ENCODE results near the gene CDH4.

The CDH4 gene

DNA sequence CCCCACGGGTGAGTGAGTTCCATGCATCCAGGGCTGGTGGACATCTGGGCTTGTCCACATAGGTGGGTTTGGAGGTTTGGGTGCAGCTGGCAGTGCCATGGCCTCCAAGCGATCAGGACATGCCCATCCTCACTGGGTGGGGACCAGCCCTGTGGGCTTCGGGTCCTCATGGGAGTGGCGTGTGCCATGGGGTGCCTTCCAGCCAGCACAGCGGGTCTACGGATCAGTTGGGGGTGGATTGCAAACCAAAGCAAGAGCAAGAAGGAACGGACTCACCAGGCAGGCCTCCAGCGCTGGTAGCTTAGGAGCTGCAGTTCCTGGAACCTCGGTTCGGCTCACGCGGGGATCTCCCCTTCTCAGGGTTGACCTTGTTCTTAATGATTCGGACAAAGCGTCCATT lies 449.3 kb downstream of the CDH4 start:
- FAIRE-seq: no peak

DNA sequence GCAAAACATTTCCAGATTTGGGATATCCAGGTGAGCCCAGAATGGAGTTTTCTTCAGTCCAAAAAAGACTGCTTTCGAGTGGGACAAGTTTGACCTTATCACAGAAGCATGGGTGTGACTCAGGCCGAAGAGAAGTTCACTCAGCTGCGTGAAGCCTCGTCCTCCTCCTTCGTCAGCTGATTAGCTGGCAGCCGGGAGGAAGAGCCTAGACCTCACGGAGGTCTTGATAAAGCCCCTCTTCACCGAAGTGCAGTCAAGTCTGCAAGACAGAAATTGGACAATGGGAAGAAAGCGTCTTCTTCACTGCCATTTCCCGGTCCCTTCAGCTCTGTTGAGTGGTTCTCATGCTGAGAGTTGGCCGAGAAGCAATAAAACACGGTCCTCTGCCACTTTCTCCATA lies 449.7 kb downstream of the CDH4 start:
- FAIRE-seq: no peak

DNA sequence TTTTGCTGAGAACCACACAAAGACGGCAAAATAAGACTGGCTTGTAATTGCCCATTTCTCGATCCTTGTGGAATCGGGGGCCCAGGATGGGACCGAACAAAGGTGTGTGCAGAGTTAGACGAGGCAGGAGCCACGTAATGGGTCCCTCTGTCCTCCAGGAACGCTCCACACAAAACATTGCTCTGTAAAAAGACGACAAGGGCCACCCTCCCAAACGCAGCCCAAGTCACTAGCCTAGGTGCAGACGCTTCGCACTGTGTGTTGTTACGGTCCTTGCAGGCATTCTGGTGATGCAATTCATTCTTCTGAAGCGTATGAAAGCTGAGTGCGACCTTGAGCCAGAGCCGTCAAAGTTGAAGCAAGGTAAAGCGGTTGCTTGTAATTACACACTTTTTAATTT lies 450.2 kb downstream of the CDH4 start:
- FAIRE-seq: no peak

DNA sequence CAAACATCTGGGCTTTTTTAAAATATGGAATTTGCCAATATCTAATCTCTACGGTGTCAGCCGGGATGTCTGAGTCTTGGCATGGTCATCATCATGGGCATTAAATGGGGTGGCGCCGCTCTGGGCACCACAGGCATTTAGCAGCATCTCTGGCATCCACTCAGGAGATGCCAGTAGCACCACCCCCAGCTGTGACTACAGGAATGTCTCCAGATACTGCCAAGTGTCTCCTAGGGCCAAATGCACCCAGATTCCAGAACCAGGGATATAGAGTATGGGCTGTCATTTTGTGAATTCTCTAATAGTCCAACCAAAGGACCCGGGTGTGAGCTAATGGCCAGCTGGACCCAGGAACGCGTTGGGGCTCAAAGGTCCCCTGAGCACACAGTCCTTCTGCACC lies 452.6 kb downstream of the CDH4 start:
- FAIRE-seq: no peak

DNA sequence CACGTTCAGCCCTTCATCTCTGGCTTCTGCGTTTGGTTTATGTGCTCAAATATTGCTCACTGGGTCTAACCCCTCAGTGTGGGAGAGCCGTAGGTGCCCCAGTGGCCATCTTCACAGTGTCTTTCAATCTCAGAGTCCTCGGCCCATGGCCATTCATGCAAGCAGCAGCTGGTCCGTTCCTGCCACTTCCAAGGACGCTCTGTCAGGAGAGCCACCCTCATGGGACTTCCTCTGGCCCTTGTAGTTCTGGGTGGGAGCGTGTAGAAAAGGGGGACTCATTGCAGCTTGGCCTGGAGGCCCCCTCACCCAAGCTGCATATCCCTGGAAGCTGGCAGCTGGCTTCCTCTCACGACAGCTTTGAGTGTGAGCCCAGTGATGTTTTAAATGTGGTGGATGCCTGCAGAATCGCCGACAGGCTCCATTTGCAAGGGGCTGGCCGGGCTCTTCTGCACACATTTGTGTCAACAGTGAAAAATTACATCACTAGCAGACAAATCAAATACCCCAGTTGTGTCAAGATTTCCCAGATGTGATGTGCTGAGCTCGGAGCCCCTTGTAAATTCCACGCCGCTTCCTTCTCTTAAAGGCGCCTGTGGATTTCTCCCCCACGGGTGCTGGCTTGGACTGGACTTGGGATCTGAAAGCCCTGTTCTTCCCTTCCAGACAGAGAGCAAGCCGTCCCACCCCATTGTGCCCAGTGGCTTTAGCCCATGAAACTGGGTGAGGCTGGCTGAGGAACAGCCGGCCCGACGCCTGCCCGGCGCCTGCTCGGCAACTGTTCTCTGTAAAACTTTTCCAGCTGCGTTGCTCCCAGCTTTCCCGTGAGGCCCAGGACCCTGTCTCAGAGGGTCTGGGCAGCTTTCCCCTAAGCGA lies 453.6 kb downstream of the CDH4 start:
- no peak for FAIRE-seq

DNA sequence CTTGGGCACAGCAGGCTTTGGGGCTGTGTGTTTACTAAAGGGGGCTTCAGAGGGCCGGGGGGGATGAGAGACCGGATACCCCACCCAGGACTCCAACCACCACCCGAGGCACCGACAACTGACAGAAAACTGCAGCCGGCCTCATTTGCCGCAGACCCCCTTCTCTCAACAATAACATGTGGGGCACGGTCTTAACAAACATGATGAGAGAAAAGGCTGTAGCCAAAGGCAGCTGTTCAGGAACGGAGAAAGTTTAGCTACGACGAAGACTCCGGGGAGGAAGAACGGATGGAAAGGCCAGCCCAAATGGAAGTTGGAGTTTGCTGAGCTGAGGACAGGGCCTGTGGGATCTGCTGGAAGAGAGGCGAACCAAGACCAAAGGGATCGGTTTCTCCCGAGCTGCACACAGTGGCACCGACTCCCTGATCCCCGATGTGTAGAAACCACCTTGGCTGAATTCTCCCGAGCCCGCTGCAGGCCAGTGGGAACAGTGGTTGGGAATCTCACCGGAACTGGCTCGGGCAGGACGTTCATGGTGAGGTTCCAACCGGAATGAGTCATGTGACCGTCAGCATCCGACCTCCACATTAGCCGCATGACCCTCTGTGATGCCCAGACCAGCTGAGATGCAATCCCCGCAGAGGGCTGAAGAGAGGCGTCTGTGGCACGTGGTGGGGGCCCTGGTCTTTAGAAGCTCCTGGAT lies 454.3 kb downstream of the CDH4 start:
- no peak for FAIRE-seq

DNA sequence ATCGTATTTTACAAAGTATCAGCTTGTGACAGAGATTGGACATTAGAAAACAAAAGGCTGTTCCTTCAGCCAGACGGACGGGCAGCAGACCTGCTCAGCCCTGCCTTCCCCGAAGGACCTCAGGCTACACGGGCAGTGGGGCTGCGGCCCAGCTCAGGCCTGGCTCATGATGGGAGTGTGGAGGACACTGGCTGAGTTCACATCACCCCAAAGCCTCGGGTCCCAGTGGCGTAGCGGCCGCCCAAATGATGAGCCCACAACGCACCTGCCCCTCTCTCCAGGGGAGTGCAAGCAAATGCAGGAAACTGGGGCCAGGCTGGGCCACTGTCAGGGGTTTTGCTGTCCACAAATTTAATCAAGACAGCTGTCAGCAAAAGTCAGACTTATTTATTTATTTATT lies 456.8 kb downstream of the CDH4 start:
- no peak for FAIRE-seq

DNA sequence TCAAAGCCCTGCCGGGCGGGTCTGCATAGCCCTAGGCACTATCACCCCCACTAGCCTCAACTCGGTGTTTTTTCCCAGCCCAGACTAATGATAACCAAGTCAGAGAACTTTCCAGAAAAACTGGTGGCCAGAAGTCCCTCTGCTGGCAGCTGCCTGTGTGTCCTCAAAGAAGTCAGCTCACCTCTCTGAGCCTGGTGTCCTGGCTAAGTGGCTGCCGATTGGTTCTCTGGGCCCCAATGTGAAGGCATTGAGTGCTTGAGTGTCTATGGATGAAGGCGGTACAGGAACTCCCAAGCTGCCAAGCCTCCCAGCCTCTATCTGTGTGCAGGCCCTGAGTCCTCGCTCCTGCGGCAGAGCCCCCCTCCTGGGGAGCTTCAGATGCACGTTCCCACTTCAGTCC lies 458.0 kb downstream of the CDH4 start:
- no peak for FAIRE-seq

DNA sequence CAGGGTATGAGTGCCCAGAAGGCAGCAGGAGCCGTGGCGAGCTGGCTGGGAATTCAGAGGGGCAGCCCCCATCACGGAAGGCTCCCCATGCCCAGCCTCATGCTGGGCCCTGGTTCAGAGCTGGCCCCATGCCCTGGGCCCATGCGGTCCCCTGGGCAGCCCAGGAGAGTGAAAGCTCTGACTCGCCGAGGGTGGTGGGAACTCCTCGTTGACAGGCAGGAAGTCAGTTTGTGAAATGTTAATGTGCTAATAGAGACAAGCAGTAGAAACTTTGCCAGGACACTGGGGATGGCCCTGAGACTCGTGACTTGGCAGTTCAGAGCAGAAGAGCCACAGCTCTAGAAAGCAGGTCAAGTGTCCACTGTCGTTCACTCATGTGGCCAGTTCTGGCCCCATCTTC lies 460.6 kb downstream of the CDH4 start:
- FAIRE-seq: no peak

DNA sequence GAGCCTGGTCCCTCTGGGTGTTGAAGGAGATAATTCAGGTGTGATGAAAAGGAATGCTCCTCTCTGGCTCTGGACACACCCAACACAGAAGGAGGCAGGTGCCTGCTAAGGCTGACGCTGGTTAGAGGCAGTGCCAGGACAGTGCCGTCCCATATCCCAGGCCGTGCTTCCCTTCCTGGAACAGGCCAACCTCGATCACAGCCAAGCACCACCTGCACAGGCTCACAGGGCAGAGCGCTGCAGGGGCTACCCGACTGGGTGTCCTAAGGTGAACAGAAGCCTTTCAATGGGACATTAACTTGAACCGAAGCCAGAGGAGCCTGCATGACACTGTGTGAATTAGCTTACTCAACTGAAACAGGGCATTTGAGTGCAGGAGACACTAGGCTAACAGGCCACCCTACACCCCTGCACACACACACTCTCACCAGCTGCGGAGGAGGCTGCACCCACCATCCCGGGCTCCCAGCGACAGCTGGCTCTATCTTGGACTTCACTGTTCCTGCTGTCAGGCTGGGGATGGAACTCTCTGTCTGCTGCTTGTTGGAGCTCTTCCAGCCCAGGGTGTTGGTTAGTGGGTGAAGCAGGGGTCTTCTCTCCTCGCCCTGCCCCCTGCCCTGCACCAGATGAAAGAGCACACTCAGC lies 466.4 kb downstream of the CDH4 start:
- FAIRE-seq: no peak

DNA sequence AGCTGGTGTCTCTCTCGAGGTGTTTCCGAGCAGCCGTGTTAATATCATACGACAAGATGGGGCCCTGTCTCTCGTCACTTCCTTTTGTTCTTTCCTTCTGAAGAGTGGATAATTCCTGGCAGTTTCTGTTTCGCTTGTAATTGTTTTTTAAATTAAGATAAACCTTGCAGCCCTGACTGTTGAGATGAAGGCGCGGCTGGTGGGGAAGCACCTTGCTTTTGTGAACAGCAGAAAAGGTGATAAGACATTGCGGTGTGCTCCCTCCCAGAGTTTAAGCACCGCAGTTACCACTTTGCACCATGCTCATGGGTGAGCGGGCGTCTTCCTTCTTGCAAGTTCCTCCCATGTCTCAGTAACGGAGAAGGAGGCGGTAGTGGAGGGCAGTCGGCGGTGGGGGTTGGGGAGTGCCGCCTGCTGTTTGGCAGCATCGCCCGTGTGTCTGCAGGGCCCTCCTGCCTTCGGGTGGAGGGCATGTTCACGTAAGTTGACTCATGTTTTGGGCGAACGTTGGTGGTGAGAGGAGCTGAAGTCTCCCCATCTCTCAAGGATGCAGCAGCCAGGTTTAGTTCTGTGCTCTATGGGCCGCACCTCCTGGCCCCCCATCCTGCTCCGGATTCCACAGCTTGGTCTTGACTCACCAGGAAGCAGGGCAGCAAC lies 467.8 kb downstream of the CDH4 start:
- no peak for FAIRE-seq

DNA sequence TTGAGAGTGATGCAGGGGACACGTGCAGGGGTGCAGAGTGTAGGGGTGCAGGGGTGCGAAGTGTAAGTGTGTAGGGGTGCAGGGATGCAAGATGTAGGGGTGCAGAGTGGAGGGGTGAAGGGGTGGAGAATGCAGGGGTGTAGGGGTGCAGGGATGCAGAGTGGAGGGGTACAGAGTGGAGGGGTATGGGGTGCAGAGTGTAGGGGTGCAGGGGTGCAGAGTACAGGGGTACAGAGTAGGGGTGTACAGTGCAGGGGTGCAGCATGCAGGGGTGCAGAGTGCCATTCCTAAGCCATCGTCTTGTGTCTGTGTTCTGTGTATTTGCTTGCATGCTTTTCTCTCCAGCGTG lies 468.3 kb downstream of the CDH4 start:
- FAIRE-seq: no peak

DNA sequence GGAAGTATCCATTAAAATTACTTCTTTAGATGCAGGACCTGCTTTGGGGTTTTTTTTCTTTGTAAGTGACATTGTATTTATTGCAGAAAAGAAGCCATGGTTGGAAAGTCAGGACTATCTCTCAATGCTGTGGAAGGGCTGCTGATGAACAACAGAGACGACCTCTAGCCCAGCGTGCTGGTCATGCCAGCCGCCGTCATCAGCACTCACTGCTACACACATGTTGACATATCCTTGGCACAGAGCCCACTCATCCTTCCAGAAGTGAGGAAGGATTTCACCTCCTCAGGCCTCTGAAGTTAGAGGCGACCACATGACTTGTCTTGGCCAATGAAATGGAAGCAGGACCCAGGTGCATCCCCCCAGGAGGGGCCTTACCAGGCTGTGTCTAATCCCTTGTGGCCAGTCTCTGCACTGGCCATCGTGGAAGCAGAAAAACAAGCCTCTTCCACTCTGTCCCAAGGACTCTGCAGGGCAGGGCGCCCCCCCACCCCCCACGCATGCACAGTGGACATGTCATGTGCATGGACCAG lies 470.2 kb downstream of the CDH4 start:
- FAIRE-seq: no peak

DNA sequence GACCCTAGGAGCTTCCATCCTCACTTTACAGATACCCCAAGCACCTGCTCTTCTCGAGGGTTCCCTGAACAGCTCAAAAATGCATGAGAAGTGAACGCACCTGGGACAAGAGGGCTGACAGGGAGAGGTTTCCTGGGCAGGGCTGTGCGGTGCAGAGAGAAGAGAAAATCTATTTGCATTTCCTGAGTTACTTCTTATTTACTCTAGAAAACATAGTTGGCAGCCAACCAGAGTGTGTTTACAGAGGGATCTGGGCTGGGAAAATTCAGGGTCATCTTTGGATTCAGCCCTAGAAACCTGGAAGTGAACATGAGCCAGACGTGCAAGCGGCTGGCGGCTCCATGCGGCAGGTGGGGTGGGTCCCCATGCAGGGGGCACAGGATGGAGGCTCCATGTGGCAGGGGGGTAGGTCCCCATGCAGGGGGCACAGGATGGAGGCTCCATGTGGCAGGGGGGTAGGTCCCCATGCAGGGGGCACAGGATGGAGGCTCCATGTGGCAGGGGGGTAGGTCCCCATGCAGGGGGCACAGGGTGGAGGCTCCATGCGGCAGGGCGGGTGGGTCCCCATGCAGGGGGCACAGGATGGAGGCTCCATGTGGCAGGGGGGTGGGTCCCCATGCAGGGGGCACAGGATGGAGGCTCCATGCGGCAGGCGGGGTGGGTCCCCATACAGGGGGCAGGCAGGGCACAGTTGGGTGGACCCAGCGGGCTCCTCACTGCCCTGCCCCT lies 471.6 kb downstream of the CDH4 start:
- no peak for FAIRE-seq

DNA sequence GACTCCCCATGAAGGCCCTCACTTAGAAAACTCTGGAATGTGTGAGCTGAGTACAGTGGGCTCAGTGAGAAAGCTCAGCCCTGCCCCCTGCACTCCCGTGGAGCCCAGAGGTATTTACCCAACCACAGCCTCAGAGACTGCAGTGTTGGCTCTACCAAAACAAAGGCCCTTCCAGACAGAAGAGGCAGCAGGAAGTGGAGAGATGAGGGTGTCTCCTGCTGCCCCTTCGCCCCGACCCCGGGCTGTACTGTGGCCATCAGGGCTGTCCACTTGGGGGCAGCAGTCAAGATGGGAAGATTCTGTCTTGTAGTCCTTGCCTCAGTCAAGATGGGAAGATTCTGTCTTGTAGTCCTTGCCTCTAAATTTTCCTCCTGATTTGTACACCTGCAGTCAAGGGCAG lies 472.3 kb downstream of the CDH4 start:
- FAIRE-seq: no peak

DNA sequence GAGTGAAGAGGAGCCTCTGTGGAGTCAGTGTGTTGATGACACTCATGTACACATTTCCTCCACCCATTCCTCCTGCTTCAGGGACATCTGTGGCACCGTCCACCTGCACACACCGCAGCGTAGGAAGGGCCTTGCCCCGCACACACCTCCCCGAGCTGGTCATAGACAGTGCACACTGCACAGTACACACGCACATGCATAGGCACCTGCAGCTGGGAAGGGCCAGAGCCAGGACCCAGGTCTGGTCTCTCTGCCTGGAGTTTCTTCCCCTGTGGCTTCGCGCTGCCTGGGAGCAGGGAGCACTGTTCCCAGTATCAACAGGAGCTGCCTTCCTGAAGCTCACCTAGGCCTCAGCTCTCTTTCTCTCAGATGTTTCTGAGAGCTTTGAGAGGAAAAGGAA lies 473.1 kb downstream of the CDH4 start:
- no peak for FAIRE-seq

DNA sequence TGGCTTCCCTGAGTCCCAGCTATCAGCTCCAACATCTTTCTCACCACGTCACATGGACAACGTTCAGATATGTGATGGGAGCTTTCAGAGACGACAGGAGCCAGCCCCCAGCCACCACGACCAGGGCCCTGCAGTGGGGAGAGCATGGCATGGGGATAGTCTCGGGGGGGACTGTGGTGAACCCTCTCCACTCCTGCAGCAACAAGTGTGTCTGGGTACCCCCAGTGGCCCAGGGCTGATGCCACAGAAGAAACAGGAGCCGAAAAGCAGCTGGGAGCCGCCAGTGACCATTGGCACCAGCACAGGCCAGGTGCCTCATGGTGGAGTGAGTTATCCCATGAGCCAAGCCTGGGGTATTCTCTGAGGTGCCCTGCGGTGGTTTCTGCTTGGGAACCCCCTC lies 473.9 kb downstream of the CDH4 start:
- FAIRE-seq: no peak

DNA sequence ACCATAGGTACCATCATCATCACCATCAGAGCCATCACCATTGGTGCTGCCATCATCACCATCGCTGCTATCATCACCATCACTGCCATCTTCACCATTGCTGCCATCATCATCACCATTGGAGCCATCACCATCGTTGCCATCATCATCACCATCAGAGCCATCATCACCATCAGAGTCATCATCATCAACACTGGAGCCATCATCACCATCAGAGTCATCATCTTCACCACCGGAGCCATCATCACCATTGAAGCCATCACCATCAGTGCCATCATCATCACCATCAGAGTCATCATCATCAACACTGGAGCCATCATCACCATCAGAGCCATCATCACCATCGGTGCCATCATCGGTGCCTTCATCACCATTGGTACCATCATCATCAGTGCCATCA lies 474.9 kb downstream of the CDH4 start:
- FAIRE-seq: no peak

DNA sequence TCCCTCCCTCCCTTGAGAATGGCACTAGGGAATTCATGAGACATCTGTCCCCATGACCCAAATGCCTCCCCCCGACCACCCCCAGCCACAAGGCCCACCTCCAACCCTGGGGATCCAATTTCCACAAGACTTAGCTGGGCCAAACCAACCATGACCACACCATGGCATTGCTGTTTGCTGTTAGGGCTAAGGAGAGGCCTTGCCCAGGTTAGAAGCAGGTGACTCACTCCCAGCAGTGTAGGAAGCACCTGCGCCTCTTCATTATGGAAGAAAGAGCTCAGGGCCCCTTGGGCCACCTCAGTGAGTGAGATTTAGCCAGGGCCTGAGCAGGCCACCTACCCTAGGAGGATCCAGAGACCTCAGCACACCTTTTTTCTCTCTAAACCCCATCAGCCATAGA lies 475.7 kb downstream of the CDH4 start:
- no peak for FAIRE-seq

DNA sequence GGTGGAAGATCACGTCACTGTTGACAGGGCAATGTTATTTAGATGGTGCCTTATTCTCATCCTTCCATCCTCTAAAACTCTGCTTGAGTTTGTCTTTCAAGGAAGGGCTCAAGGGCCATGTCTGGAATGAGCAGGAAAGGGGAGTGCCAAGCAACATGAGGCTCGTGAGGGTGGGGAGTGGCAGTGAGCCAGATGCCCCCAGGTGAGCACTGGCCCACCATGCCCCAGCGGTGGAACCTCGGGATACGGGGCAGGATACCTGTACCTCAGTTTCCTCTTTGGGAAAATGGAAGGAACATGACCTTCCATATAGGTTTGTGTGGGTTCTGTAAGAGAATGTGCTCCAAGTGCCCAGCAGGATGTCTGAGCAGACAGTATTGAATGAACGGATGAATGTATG lies 476.3 kb downstream of the CDH4 start:
- no peak for FAIRE-seq

DNA sequence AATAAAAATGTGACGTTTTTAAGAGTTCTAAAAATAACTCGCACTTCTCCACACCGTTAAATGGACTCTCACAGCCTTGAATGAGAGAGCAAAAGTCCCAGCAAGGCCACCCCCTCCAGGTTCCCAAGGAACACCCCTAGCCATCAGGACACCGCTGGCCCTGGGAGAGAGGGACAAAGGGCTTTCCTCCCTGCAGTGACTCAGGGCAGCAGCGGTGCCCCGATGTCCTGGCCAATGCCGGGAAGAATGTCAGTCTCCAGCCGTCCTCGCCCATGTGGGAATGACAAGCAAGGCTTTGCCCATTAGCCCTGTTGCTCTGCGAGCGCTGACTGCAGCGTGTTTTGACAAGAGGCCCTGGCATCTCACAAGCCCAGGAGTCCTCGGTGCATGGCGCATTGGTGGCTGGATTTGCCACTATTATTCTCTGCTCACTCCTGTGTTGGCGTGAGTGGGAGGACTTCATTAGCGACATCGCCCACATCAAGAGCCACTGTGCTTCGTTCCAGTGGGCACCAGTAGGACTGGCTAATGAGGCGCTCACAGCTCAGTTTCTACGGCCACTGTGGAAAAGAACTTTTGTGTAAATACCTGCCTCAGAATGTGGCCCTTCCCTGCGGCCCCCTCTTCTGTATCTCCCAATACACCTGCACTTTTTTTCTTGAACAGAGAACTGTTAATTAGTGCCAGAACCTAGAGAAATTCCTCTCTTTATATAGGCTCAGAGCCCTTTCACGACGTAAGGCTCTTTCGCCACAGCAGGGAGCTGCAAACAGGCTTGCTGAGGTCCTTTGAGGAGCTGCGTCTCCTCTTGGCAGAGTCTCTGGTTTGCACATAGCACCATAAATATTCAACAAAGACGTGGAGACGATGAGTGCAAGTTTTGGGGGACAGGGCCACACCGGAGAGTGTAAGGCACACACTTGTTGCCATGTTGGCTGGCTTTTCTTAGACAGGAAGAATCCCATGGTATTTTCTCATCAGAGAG lies 477.0 kb downstream of the CDH4 start:
- no peak for FAIRE-seq

Measured in A204.1 (cell line).